CD14-positive monocyte (primary cell): Measurements from ENCODE around the gene AHCY. TPM values are rescaled to one million over a fixed set of nuclear protein-coding genes. Genes with fewer than 3 reads are reported as not detected.

Experiments
- DNase-seq, 3 donors: peaks; one replicate each; pipeline ENCODE4 v3.0.0-alpha.2; 2011 to 2022
- H2AFZ ChIP-seq: 2 replicates; pipeline ENCODE4 v1.6.0; 2012; ENCODE audit warnings: mild to moderate bottlenecking, low read depth, low read length, inconsistent platforms; ENCODE audit not compliant: insufficient read depth, poor library complexity, severe bottlenecking
- H3K27ac ChIP-seq, 2 donors: 1 replicate in 1 of 2; 2 replicates in 1 of 2; pipeline ENCODE4 v1.5.1; 2012 to 2013; ENCODE audit warnings: low read length in 2 of 2, control low read depth in 1 of 2, inconsistent platforms in 1 of 2, low read depth in 1 of 2, mild to moderate bottlenecking in 1 of 2
- H3K27me3 ChIP-seq, 2 donors: one replicate each; pipeline versions ENCODE4 v1.6.0 to v1.6.1; 2011 to 2013; ENCODE audit warnings: low read length in 2 of 2; ENCODE audit not compliant: control insufficient read depth in 2 of 2, insufficient read depth in 2 of 2
- H3K36me3 ChIP-seq, 2 donors: replicated peaks in 1 of 2; 1 replicate in 1 of 2; 2 replicates in 1 of 2; pipeline versions ENCODE4 v1.5.1 to v1.6.1; 2012 to 2013; ENCODE audit warnings: low read length in 2 of 2, control low read depth in 1 of 2, inconsistent platforms in 1 of 2, mild to moderate bottlenecking in 1 of 2; ENCODE audit not compliant: insufficient read depth in 2 of 2, control insufficient read depth in 1 of 2
- H3K4me1 ChIP-seq, 2 donors: 1 replicate in 1 of 2; 2 replicates in 1 of 2; pipeline versions ENCODE4 v1.5.1 to v1.6.1; 2012 to 2013; ENCODE audit warnings: low read length in 2 of 2, control low read depth in 1 of 2, inconsistent platforms in 1 of 2, mild to moderate bottlenecking in 1 of 2, moderate library complexity in 1 of 2; ENCODE audit not compliant: insufficient read depth in 2 of 2, control insufficient read depth in 1 of 2
- H3K4me2 ChIP-seq: replicated peaks from 2 replicates; pipeline ENCODE3; 2012; ENCODE audit warnings: low read length, moderate library complexity, mild to moderate bottlenecking; ENCODE audit not compliant: poor library complexity, severe bottlenecking; ENCODE audit errors: extremely low read depth
- H3K4me3 ChIP-seq, 3 experiments: fragments of 200-600 bp in 1 of 3; sonication (generic) in 1 of 3; replicated peaks in 1 of 3; 1 replicate in 2 of 3; 2 replicates in 1 of 3; pipeline ENCODE4 v1.5.1; 2011 to 2013; ENCODE audit warnings: low read length in 3 of 3, mild to moderate bottlenecking in 3 of 3, control low read depth in 2 of 3, low read depth in 2 of 3, inconsistent platforms in 1 of 3, moderate library complexity in 1 of 3
- H3K79me2 ChIP-seq: 2 replicates; pipeline ENCODE4 v1.6.0; 2012; ENCODE audit warnings: mild to moderate bottlenecking, control low read depth, inconsistent platforms, low read length, moderate library complexity; ENCODE audit not compliant: insufficient read depth
- H3K9ac ChIP-seq: 2 replicates; pipeline ENCODE4 v1.6.0; 2017; ENCODE audit warnings: low read length, mild to moderate bottlenecking; ENCODE audit not compliant: insufficient read depth, poor library complexity, severe bottlenecking
- H3K9me3 ChIP-seq, 2 donors: replicated peaks in 1 of 2; 1 replicate in 1 of 2; 2 replicates in 1 of 2; pipeline versions ENCODE4 v1.5.1 to v1.6.1; 2012 to 2013; ENCODE audit warnings: low read length in 2 of 2, control low read depth in 1 of 2; ENCODE audit not compliant: control insufficient read depth in 1 of 2, insufficient read depth in 1 of 2
- H4K20me1 ChIP-seq: 2 replicates; pipeline ENCODE4 v1.6.0; 2012; ENCODE audit warnings: mild to moderate bottlenecking, low read length, control low read depth, moderate library complexity; ENCODE audit not compliant: insufficient read depth
- H3K27ac Mint-ChIP-seq, 7 donors: one replicate each; pipeline ENCODE4 v1.8.0; 2020; ENCODE audit warnings: mild to moderate bottlenecking in 7 of 7, mixed read lengths in 7 of 7, moderate library complexity in 6 of 7, inconsistent platforms in 2 of 7
- H3K27me3 Mint-ChIP-seq, 3 donors: one replicate each; pipeline ENCODE4 v1.8.0; 2021 to 2022; ENCODE audit warnings: low read depth in 3 of 3, mild to moderate bottlenecking in 3 of 3, mixed read lengths in 3 of 3, moderate library complexity in 3 of 3, inconsistent platforms in 1 of 3
- H3K36me3 Mint-ChIP-seq, 2 donors: one replicate each; pipeline ENCODE4 v1.8.0; 2020; ENCODE audit warnings: mixed read lengths in 2 of 2, inconsistent platforms in 1 of 2, mild to moderate bottlenecking in 1 of 2
- H3K4me1 Mint-ChIP-seq: one replicate; pipeline ENCODE4 v1.8.0; 2020; ENCODE audit warnings: mild to moderate bottlenecking, mixed read lengths
- H3K4me3 Mint-ChIP-seq, 2 donors: one replicate each; pipeline ENCODE4 v1.8.0; 2020; ENCODE audit warnings: mild to moderate bottlenecking in 2 of 2, mixed read lengths in 2 of 2, moderate library complexity in 1 of 2
- H3K9me3 Mint-ChIP-seq, 7 donors: one replicate each; pipeline ENCODE4 v1.8.0; 2020 to 2022; ENCODE audit warnings: mixed read lengths in 7 of 7, mild to moderate bottlenecking in 6 of 7, moderate library complexity in 6 of 7, inconsistent platforms in 2 of 7
- CTCF ChIP-seq: fragments of 200-600 bp; IDR thresholded peaks from one replicate; pipeline ENCODE4 v1.8.0; 2022; ENCODE audit warnings: antibody characterized with exemption, mild to moderate bottlenecking
- WGBS: methylation state at CpG from one replicate; pipeline ENCODE4 v1.1.5; 2013; ENCODE audit warnings: missing lambda C conversion rate; ENCODE audit not compliant: insufficient coverage; 5-methylcytosine and 5-hydroxymethylcytosine counted together
- intact Hi-C, 2 donors: fragments of 100-400 bp; cut with micrococcal nuclease; formaldehyde crosslinking; loops; one replicate each; pipeline versions ENCODE4 v1.15.0 to v1.15.1; 2023
- polyA plus RNA-seq, 3 donors: library from polyadenylated mRNA; depleted of rRNA in 1 of 3; unstranded in 2 of 3; stranded (reverse) in 1 of 3; fragments of 300-500 nt in 2 of 3; fragments of >200 nt in 1 of 3; fragmentation: Illumina TruSeq in 2 of 3; gene quantifications; 1 replicate in 2 of 3; 2 replicates in 1 of 3; pipeline ENCODE4 v1.2.3, GENCODE V29; 2012 to 2021

Gene AHCY
- polyA plus RNA-seq, 3 donors = 35.7 to 42.7 (median 41.1) TPM

GRCh38 chr20:34311118-34312023 lies 8.2 kb upstream of the AHCY start:
- DNase-seq = no peak
- Histone ChIP-seq H3K4me2 (no peak overlapping the region), H3K9me3 (peaks cover 0 to 4% of the 10 kb centered on the region in 2 donors), H3K36me3 (no peaks in the 10 kb centered on the region), H3K79me2 (no peaks in the 10 kb centered on the region), H3K27me3 (peaks cover 13 to 22% of the 10 kb centered on the region in 2 donors), H2AFZ (peak overlapping the region; percentile 56), H3K4me1 (peaks cover 13 to 17% of the 10 kb centered on the region in 2 donors), H3K9ac (peak overlapping the region; percentile 6), H3K4me3 (no peak overlapping the region), H4K20me1 (no peaks in the 10 kb centered on the region), H3K27ac (no peak overlapping the region)
- Mint-ChIP-seq H3K27ac (peak overlapping the region in 1 of 7 donors; percentile 50), H3K4me3 (peak overlapping the region in 1 of 2 donors; percentile 71), H3K9me3 (peaks cover 0 to 4% (median 0%) of the 10 kb centered on the region in 7 donors), H3K36me3 (no peaks in the 10 kb centered on the region), H3K4me1 (peaks cover 23% of the 10 kb centered on the region), H3K27me3 (peaks cover 21 to 27% (median 25%) of the 10 kb centered on the region in 3 donors)
- 25% methylated on average over 14 of the region's 45 CpGs for WGBS
- no peak for TF ChIP-seq CTCF
- intact Hi-C loops = loop anchor here (2.0 to 10.0 kb wide), 3 partner anchors 96 to 457 kb away; no protein-coding TSS in a partner anchor

- Mint-ChIP-seq H3K4me1 (peaks cover 26% of the 10 kb centered on the region), H3K27ac (peak overlapping the region in 1 of 7 donors; percentile 50), H3K9me3 (peaks cover 0 to 4% (median 0%) of the 10 kb centered on the region in 7 donors), H3K27me3 (peaks cover 21 to 27% (median 25%) of the 10 kb centered on the region in 3 donors), H3K4me3 (peak overlapping the region in 1 of 2 donors; percentile 41), H3K36me3 (no peaks in the 10 kb centered on the region)
- no peaks in the 10 kb centered on the region for H3K79me2 ChIP-seq
- peaks cover 0 to 4% of the 10 kb centered on the region in 2 donors for H3K9me3 ChIP-seq
- no peak overlapping the region for H3K9ac ChIP-seq
- no peak for TF ChIP-seq CTCF
- no peak overlapping the region for H3K27ac ChIP-seq
- no peak overlapping the region for H2AFZ ChIP-seq
- DNase-seq = no peak
- H4K20me1 ChIP-seq = no peaks in the 10 kb centered on the region
- H3K4me1 ChIP-seq = peaks cover 20 to 21% of the 10 kb centered on the region in 2 donors
- H3K4me3 ChIP-seq = no peak overlapping the region
- 92% methylated on average over 16 of the region's 19 CpGs for WGBS
- H3K4me2 ChIP-seq = no peak overlapping the region
- intact Hi-C loops = loop anchor here (5.0 to 10.0 kb wide), 2 partner anchors 97 to 454 kb away; no protein-coding TSS in a partner anchor
- H3K27me3 ChIP-seq = peaks cover 13 to 22% of the 10 kb centered on the region in 2 donors
- H3K36me3 ChIP-seq = no peaks in the 10 kb centered on the region
Measured at GRCh38 chr20:34310481-34311117, 7.4 kb upstream of the AHCY start.
